Activated T-cell treated with anti-CD3 and anti-CD28 coated beads, Interleukin-2, amount 50 U/mL, for 4 hours (primary cell): ENCODE measurements around the gene AARS2. TPM values are rescaled to one million over a fixed set of nuclear protein-coding genes. Genes with fewer than 3 reads are reported as not detected.

Source experiments
- ATAC-seq, 2 donors: fragments of 200-7000 bp; cut with Tn5 transposase; one replicate each; pipeline ENCODE4 v1.10.0; 2021
- DNase-seq: peaks from one replicate; pipeline ENCODE4 v3.0.0-alpha.2; 2020
- H3K27me3 Mint-ChIP-seq: one replicate; pipeline ENCODE4 v1.8.0; 2021; ENCODE audit warnings: low read depth, mixed read lengths
- H3K36me3 Mint-ChIP-seq: one replicate; pipeline ENCODE4 v1.8.0; 2022; ENCODE audit warnings: mixed read lengths; ENCODE audit not compliant: insufficient read depth
- H3K4me1 Mint-ChIP-seq: one replicate; pipeline ENCODE4 v1.8.0; 2021; ENCODE audit warnings: low read depth, mixed read lengths
- H3K4me3 Mint-ChIP-seq: one replicate; pipeline ENCODE4 v1.8.0; 2021; ENCODE audit warnings: mild to moderate bottlenecking, moderate library complexity, mixed read lengths
- H3K9me3 Mint-ChIP-seq: one replicate; pipeline ENCODE4 v1.8.0; 2021; ENCODE audit warnings: mixed read lengths
- total RNA-seq, 3 donors: library from RNA; stranded (reverse); gene quantifications; one replicate each; pipeline ENCODE4 v1.2.1, GENCODE V29; 2021

Gene AARS2
- total RNA-seq, 3 donors from 2014 or later, result 29.4 to 31.5 (median 29.8) TPM

- H3K27me3 Mint-ChIP-seq, result peaks cover 54% of the 10 kb centered on the region
- ATAC-seq (no peak), DNase-seq (no peak)
- H3K36me3 Mint-ChIP-seq, result no peaks in the 10 kb centered on the region
- peak overlapping the region; percentile 66 for H3K4me3 Mint-ChIP-seq
- H3K4me1 Mint-ChIP-seq, result peaks cover 22% of the 10 kb centered on the region
- no peaks in the 10 kb centered on the region for H3K9me3 Mint-ChIP-seq
These were observed 41.8 kb downstream of the AARS2 start for GRCh38 chr6:44271406-44271723.

- no peak for DNase-seq
- peak in 1 of 2 donors; percentile 9 for ATAC-seq
- H3K27me3 Mint-ChIP-seq, result peaks cover 54% of the 10 kb centered on the region
- H3K4me1 Mint-ChIP-seq, result peaks cover 27% of the 10 kb centered on the region
- H3K4me3 Mint-ChIP-seq, result peak overlapping the region; percentile 66
- no peaks in the 10 kb centered on the region for H3K36me3 Mint-ChIP-seq
- no peaks in the 10 kb centered on the region for H3K9me3 Mint-ChIP-seq
These were observed 42.4 kb downstream of the AARS2 start for GRCh38 chr6:44270526-44271405.

GRCh38 chr6:44269921-44270525, 43.1 kb downstream of the AARS2 start, which contains the start of gene TMEM151B:
Gene TMEM151B, plus strand, starts transcription at chr6:44270450. Its CDS starts 293 bp downstream, at chr6:44270743.
- DNase-seq (peak; percentile 26), ATAC-seq (no peak)
- Mint-ChIP-seq H3K27me3 (peaks cover 54% of the 10 kb centered on the region), H3K4me3 (peak within 1 kb of the TSS; percentile 66), H3K4me1 (peaks cover 27% of the 10 kb centered on the region), H3K9me3 (no peaks in the 10 kb centered on the region), H3K36me3 (no peaks in the 10 kb centered on the region)

- H3K36me3 Mint-ChIP-seq, result no peaks in the 10 kb centered on the region
- peaks cover 48% of the 10 kb centered on the region for H3K27me3 Mint-ChIP-seq
- H3K4me1 Mint-ChIP-seq, result peaks cover 28% of the 10 kb centered on the region
- H3K9me3 Mint-ChIP-seq, result no peaks in the 10 kb centered on the region
- no peak for DNase-seq
- H3K4me3 Mint-ChIP-seq, result peak overlapping the region; percentile 48
- ATAC-seq, result peak; percentile 20 to 24
These were observed 43.8 kb downstream of the AARS2 start for GRCh38 chr6:44269178-44269920.

- Mint-ChIP-seq H3K27me3 (peaks cover 39% of the 10 kb centered on the region), H3K36me3 (no peaks in the 10 kb centered on the region), H3K4me1 (peaks cover 30% of the 10 kb centered on the region), H3K4me3 (no peak overlapping the region), H3K9me3 (no peaks in the 10 kb centered on the region)
- DNase-seq (peak; percentile 62), ATAC-seq (no peak)
These were observed 45.0 kb downstream of the AARS2 start for GRCh38 chr6:44268095-44268628.

GRCh38 chr6:44267252-44267651, 45.9 kb downstream of the AARS2 start:
- no peak for ATAC-seq
- peaks cover 39% of the 10 kb centered on the region for H3K4me1 Mint-ChIP-seq
- DNase-seq, result no peak
- H3K4me3 Mint-ChIP-seq, result no peak overlapping the region
- H3K27me3 Mint-ChIP-seq, result peaks cover 30% of the 10 kb centered on the region
- no peaks in the 10 kb centered on the region for H3K9me3 Mint-ChIP-seq
- peaks cover 3% of the 10 kb centered on the region for H3K36me3 Mint-ChIP-seq

- no peaks in the 10 kb centered on the region for H3K9me3 Mint-ChIP-seq
- H3K27me3 Mint-ChIP-seq, result peaks cover 21% of the 10 kb centered on the region
- peaks cover 46% of the 10 kb centered on the region for H3K4me1 Mint-ChIP-seq
- ATAC-seq (no peak), DNase-seq (no peak)
- peak overlapping the region; percentile 25 for H3K4me3 Mint-ChIP-seq
- peaks cover 3% of the 10 kb centered on the region for H3K36me3 Mint-ChIP-seq
These were observed 46.8 kb downstream of the AARS2 start for GRCh38 chr6:44266347-44266746.

- peaks cover 17% of the 10 kb centered on the region for H3K27me3 Mint-ChIP-seq
- DNase-seq, result no peak
- no peak for ATAC-seq
- peaks cover 8% of the 10 kb centered on the region for H3K36me3 Mint-ChIP-seq
- peaks cover 49% of the 10 kb centered on the region for H3K4me1 Mint-ChIP-seq
- H3K9me3 Mint-ChIP-seq, result no peaks in the 10 kb centered on the region
- H3K4me3 Mint-ChIP-seq, result peak overlapping the region; percentile 98
These were observed 47.4 kb downstream of the AARS2 start for GRCh38 chr6:44265722-44266233.

- DNase-seq, result peak; percentile 96
- ATAC-seq, result peak; percentile 71 to 73
- H3K27me3 Mint-ChIP-seq, result peaks cover 17% of the 10 kb centered on the region
- peaks cover 13% of the 10 kb centered on the region for H3K36me3 Mint-ChIP-seq
- H3K4me1 Mint-ChIP-seq, result peaks cover 50% of the 10 kb centered on the region
- no peaks in the 10 kb centered on the region for H3K9me3 Mint-ChIP-seq
- H3K4me3 Mint-ChIP-seq, result peak within 1 kb of the TSS; percentile 98
These were observed 48.0 kb downstream of the AARS2 start, which contains the start of gene NFKBIE for GRCh38 chr6:44265007-44265721. Gene NFKBIE, minus strand, starts transcription at chr6:44265551. Its CDS starts 205 bp downstream, at chr6:44265346.

- peak; percentile 16 to 22 for ATAC-seq
These were observed 48.8 kb downstream of the AARS2 start for GRCh38 chr6:44264154-44265006.

GRCh38 chr6:44263354-44264100, 49.6 kb downstream of the AARS2 start:
- ATAC-seq (peak; percentile 18 to 19), DNase-seq (peak; percentile 14)
- Mint-ChIP-seq H3K36me3 (peaks cover 24% of the 10 kb centered on the region), H3K4me1 (peaks cover 43% of the 10 kb centered on the region), H3K27me3 (peaks cover 2% of the 10 kb centered on the region), H3K9me3 (no peaks in the 10 kb centered on the region), H3K4me3 (peak overlapping the region; percentile 98)

More at GRCh38 chr6:44264154-44265006, 48.8 kb downstream of the AARS2 start:
- peak overlapping the region; percentile 98 for H3K4me3 Mint-ChIP-seq
- H3K36me3 Mint-ChIP-seq, result peaks cover 19% of the 10 kb centered on the region
- peaks cover 43% of the 10 kb centered on the region for H3K4me1 Mint-ChIP-seq
- H3K27me3 Mint-ChIP-seq, result peaks cover 10% of the 10 kb centered on the region
- DNase-seq, result no peak
- no peaks in the 10 kb centered on the region for H3K9me3 Mint-ChIP-seq
